ENCODE measurements around the gene LLGL2.

DNA sequence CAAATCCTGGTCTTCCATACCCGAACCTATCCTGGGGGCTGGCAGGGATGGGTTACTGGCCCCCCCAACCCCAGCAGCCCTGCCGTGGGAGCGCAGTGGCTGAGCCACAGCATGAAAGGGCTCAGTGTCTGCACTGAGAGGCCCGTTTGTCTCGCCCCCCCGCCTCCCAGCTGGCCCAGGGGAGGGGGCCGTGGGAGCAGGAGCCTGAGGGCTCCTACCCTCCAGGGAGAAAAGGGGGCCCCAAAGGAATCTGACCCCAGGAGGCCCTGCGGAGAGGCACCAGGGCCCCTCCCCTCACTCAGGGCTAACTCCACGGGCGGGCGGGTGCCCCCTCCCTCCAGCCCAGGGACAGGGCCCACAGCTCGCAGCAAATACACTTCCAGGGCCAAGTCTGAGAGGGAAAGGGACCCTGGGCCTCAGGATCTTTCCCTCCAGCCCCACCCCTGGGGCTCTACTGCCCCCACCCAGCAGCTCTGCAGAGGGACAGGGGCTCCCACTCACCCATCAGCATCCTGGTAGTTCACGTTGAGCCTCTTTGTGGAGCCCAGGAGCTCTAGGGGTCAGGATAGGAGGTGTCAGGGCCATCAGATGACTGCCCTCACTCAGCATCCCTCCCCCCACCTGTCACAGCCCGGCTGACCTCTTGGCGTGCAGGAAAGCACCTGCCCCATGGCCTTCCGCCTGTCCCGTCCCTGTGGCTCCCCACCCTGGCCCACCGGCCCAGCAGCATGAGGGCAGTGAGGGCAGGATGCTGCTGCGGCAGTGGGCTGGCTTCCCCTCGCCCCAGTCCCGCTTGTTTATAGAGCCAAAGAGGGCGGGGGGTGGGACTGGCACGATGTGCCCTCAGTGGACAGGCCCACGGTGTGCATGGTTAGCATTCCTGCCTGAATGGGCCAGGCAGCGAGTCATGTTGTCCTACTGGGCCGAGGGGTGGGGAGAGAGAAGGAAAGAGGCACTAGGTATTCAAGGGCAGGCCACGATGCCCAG is 17.5 kb upstream of the LLGL2 start:
- TF ChIP-seq HDAC2 (IDR thresholded peaks at IDR 0.05) (no peak), POLR2AphosphoS5 (IDR thresholded peaks at IDR 0.05; ENCODE audit: low read length) (no peak), REST (IDR thresholded peaks at IDR 0.05; ENCODE audit: low read depth, low read length) (no peak), POLR2A (IDR thresholded peaks at IDR 0.05; ENCODE audit: low read depth, low read length) (no peak), EZH2 (IDR thresholded peaks at IDR 0.05; ENCODE audit: borderline replicate concordance, control insufficient read depth, low read depth, low read length) (no peak), CTCF (IDR thresholded peaks at IDR 0.05 in 2 of 3, conservative IDR thresholded peaks at IDR 0.05 in 1 of 3; ENCODE audit: control insufficient read depth in 2 of 3, extremely low read depth in 1 of 3, insufficient read depth in 1 of 3, low read depth in 3 of 3, low read length in 3 of 3) (no peak)
